ENCODE measurements around the gene CD244. TPM values are rescaled to one million over a fixed set of nuclear protein-coding genes. Genes with fewer than 3 reads are reported as not detected.
"Not testable (repeated sequence)": the region's sequence is repeated elsewhere in the genome, so short reads cannot be mapped to it uniquely, and the experiment has no call there.

The CD244 gene
- polyA plus RNA-seq, 1 donor from 2014 or later, result not detected

GRCh38 chr1:160789051-160789701, 73.5 kb downstream of the CD244 start:
- no peaks in the 10 kb centered on the region for H3K79me2 ChIP-seq (replicated peaks; ENCODE audit: insufficient read depth, low read length)
- no peak overlapping the region for H2AFZ ChIP-seq (ENCODE audit: low read depth, low read length)
- H3K9ac ChIP-seq (ENCODE audit: low read length), result no peak overlapping the region
- no peaks in the 10 kb centered on the region for H3K9me3 ChIP-seq (ENCODE audit: low read length)
- no peaks in the 10 kb centered on the region for H3F3A ChIP-seq (ENCODE audit: insufficient read depth, low read length, poor library complexity, severe bottlenecking)
- H3K9me2 ChIP-seq (ENCODE audit: insufficient read depth, low read length), result no peaks in the 10 kb centered on the region
- no peak overlapping the region for H3K27ac ChIP-seq (ENCODE audit: low read length)
- H3K27me3 ChIP-seq (ENCODE audit: insufficient read depth, low read depth, low read length), result no peaks in the 10 kb centered on the region
- no peak overlapping the region for H3K4me2 ChIP-seq (ENCODE audit: low read length)
- H3K36me3 ChIP-seq (ENCODE audit: insufficient read depth, low read length), result no peaks in the 10 kb centered on the region
- no peak overlapping the region for H3K4me3 ChIP-seq (ENCODE audit: low read length)
- no peaks in the 10 kb centered on the region for H4K20me1 ChIP-seq (ENCODE audit: insufficient read depth)
- TF ChIP-seq TAF1 (IDR thresholded peaks at IDR 0.05; ENCODE audit: low read depth) (no peak), RAD21 (conservative IDR thresholded peaks at IDR 0.05) (no peak), POLR2AphosphoS5 (IDR thresholded peaks at IDR 0.05) (no peak), EP300 (conservative IDR thresholded peaks at IDR 0.05; ENCODE audit: poor library complexity, severe bottlenecking) (no peak), EZH2 (IDR thresholded peaks at IDR 0.05; ENCODE audit: borderline replicate concordance, insufficient read depth, low read length, poor library complexity, severe bottlenecking) (no peak), REST (IDR thresholded peaks at IDR 0.05; ENCODE audit: borderline replicate concordance) (no peak), SMC3 (conservative IDR thresholded peaks at IDR 0.05; ENCODE audit: poor library complexity) (no peak), MXI1 (conservative IDR thresholded peaks at IDR 0.05; ENCODE audit: poor library complexity, severe bottlenecking) (no peak)
- TF ChIP-seq, protein P1, sequence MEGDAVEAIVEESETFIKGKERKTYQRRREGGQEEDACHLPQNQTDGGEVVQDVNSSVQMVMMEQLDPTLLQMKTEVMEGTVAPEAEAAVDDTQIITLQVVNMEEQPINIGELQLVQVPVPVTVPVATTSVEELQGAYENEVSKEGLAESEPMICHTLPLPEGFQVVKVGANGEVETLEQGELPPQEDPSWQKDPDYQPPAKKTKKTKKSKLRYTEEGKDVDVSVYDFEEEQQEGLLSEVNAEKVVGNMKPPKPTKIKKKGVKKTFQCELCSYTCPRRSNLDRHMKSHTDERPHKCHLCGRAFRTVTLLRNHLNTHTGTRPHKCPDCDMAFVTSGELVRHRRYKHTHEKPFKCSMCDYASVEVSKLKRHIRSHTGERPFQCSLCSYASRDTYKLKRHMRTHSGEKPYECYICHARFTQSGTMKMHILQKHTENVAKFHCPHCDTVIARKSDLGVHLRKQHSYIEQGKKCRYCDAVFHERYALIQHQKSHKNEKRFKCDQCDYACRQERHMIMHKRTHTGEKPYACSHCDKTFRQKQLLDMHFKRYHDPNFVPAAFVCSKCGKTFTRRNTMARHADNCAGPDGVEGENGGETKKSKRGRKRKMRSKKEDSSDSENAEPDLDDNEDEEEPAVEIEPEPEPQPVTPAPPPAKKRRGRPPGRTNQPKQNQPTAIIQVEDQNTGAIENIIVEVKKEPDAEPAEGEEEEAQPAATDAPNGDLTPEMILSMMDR (IDR thresholded peaks at IDR 0.05; ENCODE audit: poor library complexity, severe bottlenecking), result no peak

GRCh38 chr1:160782988-160783765, 79.5 kb downstream of the CD244 start:
- H2AFZ ChIP-seq (ENCODE audit: low read depth, low read length); H4K20me1 ChIP-seq (ENCODE audit: insufficient read depth); H3K4me3 ChIP-seq (ENCODE audit: low read length); H3K79me2 ChIP-seq (replicated peaks; ENCODE audit: insufficient read depth, low read length); H3K9ac ChIP-seq (ENCODE audit: low read length); H3F3A ChIP-seq (ENCODE audit: insufficient read depth, low read length, poor library complexity, severe bottlenecking); H3K27me3 ChIP-seq (ENCODE audit: insufficient read depth, low read depth, low read length); H3K9me2 ChIP-seq (ENCODE audit: insufficient read depth, low read length); H3K27ac ChIP-seq (ENCODE audit: low read length); H3K9me3 ChIP-seq (ENCODE audit: low read length); H3K4me2 ChIP-seq (ENCODE audit: low read length); H3K36me3 ChIP-seq (ENCODE audit: insufficient read depth, low read length): not testable (repeated sequence)

Data from neural cell (in vitro differentiated cells).